ENCODE measurements around the gene CAPZA1. TPM values are rescaled to one million over a fixed set of nuclear protein-coding genes. Genes with fewer than 3 reads are reported as not detected.

The CAPZA1 gene
- 54.3 to 77.4 TPM (median 60.8 TPM) in 5 replicates for total RNA-seq (2022; extraction: Qiagen RNA extraction)

DNA sequence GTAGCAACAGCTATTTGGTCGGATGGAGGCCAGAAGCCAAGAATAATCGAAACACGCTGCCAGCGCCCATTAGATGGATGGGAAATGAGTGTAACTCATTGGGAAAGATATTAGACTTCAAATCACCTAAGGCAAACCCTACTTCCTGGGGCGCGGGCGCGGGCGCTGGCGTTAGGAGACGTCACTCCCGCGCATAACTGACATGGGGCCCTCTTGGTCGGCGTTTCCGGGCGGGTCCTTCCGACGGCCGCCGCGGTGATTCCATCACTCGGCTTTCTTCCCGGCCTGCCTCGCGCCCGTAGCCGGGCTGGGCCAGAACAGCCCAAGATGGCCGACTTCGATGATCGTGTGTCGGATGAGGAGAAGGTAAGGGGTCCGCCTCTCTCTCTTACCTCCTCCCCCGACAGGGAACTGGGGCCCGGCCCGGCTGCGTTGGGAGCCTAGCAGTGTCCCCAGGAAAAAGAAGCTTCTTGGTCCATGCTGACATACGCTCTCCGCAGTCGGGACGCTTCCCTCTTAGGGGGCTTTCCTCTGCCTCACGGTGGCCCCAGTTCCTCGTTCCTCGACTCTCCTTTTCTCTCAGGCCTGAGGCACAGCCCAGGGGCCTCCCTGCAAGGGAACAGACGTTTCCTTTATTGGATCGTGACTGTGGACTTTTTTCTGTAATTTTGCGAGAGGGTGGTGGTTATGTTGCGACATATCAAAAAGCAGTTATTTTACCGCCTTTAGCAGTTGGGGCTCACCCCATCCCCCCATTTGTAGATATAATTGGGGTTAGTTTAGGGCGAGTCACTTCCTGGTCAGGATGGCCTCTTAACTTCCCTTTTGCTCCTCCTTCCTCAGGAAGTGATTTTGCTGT lies at the start of gene CAPZA1:
CAPZA1 (plus strand) TSS at position 315 of the 859 bp plus-strand sequence; CDS start at position 328, 13 bp downstream.

DNA sequence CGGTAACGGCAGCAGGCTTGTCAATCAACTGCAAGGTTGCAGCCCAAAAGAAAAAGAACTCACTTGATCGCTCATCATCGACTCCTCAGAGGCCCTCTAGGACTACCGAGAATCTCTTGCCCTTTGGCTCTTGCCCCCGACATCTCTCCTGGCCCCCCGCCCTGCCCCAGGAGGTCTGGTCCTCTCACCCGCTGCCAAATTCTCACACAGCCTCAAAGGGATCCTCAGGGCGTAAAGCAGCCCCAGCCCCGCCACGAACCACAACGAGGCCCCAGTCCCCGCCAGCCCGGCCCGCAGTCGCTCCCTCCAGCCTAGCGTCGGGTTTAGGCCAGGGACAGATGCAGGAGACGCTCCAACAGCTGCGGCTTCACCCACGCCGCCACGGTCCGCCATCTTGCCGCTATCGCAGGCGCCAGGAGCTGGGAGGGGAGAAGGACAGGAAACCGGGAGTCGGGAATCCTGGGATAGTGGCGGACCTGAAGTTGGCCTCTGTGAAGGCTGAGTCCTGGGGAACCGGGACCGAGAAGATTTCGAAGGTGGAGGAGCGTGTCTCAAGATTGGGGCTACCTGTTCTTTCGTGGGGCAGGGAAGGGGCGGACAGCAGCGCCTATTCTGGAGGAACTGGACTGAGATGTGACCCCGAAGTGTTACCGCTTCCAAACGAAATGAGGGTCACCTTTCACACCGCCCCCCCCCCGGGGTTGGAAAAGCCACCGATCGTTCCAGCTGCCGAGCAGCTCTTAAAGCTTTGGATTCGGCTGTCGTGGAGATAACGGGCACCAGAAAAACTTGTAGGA lies 713 bp upstream of the CAPZA1 start, which contains the start of gene ST7L:
ST7L (minus strand) TSS at position 421 of the 797 bp plus-strand sequence; CDS start at position 393, 28 bp downstream.

DNA sequence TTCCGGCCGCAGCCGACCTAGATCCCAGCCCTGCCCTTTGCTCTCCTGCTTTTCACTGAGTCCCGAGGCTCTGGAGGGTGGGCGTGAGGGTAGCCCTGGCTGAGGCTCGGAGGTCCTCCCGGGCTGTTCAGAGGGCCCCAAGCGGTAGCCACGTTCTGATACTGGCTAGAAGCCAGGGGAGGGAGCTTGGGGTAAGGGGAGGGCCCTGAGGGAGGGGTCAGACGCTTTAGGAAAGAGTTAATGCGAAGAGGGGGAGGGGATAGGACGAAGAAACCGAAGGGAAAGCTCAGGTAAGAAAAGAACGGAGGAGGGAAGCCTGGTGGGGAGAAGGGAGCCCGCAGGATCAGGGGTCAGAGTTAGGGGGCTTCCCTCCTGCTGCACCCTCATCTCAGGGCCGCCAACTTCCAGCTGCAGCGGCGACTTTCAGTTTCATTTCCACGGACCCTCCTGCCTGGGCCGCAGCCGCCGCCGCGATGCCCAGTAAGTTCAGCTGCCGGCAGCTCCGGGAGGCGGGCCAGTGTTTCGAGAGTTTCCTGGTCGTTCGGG lies 54.9 kb downstream of the CAPZA1 start, which contains the start of gene MOV10:
MOV10 (plus strand) TSS at position 220 of the 546 bp plus-strand sequence; CDS start at position 474, 254 bp downstream.

DNA sequence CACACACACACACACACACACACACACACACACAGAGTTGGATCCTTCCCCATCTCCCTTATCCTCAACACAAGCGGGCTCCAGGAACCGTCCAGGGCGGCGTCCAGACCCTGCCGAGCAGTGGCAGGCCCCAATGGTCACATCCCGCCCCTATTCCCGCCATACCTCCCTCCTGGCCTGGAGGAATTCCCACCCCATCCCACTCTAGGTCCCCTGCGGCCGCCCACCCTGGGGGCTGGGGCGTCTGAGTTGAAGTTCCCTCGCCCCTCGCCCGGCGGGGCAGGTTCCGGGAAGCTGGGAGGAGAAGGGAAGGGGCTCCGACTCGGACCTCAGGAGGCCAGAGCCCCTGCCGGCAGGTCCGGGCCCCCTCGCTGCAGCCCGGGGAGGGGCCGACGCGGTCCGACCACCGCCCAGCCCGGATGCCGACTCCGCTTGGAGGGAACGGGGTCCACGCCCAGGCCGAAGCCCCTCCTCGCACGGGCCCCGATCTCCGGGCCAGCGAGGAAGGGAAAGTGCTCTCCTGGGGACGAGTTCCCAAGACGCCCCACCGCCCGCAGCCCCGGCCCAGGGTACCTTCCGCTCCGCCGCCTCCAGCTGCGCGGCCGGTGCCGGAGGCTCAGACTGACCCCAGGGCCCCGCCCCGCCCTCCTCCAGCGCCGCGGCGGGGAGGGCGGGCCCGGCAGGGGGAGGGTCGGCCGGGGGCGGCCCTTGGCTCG lies 87.0 kb downstream of the CAPZA1 start, which contains the start of gene RHOC:
RHOC (minus strand) TSS at position 623 of the 716 bp plus-strand sequence. CDS start 3,328 bp downstream, outside the sequence.

DNA sequence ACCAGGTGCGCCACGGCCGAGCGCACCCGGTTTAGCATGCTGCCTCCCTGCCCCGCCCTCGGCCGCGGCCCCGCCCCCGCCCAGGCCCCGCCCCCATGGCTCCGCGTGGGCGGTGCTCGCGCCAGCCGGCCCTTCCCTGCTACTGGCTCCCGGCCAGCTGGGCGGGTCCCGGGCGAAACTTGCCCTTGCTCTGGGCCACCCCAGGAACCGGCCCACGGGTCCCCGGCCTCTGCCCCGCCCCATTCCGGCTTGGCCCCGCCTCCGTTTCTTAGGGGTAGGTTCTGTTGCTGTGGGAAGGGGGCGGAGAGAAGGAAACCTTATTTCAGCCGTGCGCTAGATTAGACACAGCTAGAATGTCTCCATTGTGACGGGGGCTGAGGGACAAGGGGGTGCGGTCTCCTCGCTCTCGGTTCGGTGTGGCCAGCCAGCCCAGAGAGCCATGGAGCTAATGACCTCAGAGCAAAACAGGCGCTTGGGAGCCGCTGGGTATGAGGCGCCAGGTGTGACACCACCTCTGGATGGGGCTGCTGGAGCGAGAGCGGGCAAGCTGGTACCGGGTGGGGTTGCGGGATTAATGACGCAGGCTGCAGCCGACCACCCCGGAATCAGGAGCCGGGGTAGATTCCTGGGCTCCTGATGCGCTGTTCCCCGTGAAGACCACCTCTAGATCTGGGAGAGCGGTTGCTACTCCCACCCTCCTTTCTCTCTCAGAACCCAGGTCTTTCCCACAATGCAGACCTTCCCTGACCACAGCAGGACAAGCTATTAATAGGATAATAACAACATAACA lies 95.8 kb downstream of the CAPZA1 start, which contains the start of gene PPM1J:
PPM1J (minus strand) TSS at position 69 of the 790 bp plus-strand sequence; CDS start at position 38, 31 bp downstream.

Other genes starting within 250 kb of the CAPZA1 start
- 4.9 to 7.3 TPM (median 7.1 TPM) in 5 replicates for gene CTTNBP2NL, start 223.6 kb upstream of the CAPZA1 start, total RNA-seq (2022; extraction: Qiagen RNA extraction)
- 0.13 to 0.29 TPM (median 0.23 TPM) in 5 replicates for gene WNT2B, start 110.9 kb upstream of the CAPZA1 start, total RNA-seq (2022; extraction: Qiagen RNA extraction)
- 11.0 to 13.0 TPM (median 11.9 TPM) in 5 replicates for gene ST7L, start 691 bp upstream of the CAPZA1 start, total RNA-seq (2022; extraction: Qiagen RNA extraction)
- 25.8 to 31.3 TPM (median 27.5 TPM) in 5 replicates for gene MOV10, start 54.8 kb downstream of the CAPZA1 start, total RNA-seq (2022; extraction: Qiagen RNA extraction)
- 349 to 385 TPM (median 354 TPM) in 5 replicates for gene RHOC, start 87.3 kb downstream of the CAPZA1 start, total RNA-seq (2022; extraction: Qiagen RNA extraction)
- 0.86 to 1.2 TPM (median 0.99 TPM) in 5 replicates for gene PPM1J, start 95.5 kb downstream of the CAPZA1 start, total RNA-seq (2022; extraction: Qiagen RNA extraction)